ENCODE data around the gene RNLS.

- no peak for TF ChIP-seq POLR2A (IDR thresholded peaks at IDR 0.05)
- TF ChIP-seq CTCF (IDR thresholded peaks at IDR 0.05), result no peak
Measured at GRCh38 chr10:88528201-88528600, 54.9 kb downstream of the RNLS start.

All from tibial nerve (tissue), 3 donors.